ENCODE measurements around the gene KCNIP4. TPM values are rescaled to one million over a fixed set of nuclear protein-coding genes. Genes with fewer than 3 reads are reported as not detected.

The KCNIP4 gene
- polyA plus RNA-seq, 1 donor (not counting 4 experiments of a cell fraction or from before 2014, with no cell fraction given): 0.07 TPM

GRCh38 chr4:21986307-21986706 is 37.7 kb upstream of the KCNIP4 start:
- no peak for TF ChIP-seq CTCF (optimal IDR thresholded peaks at IDR 0.05 in 1 of 3, IDR thresholded peaks at IDR 0.05 in 1 of 3, conservative IDR thresholded peaks at IDR 0.05 in 1 of 3; ENCODE audit: extremely low read depth in 1 of 3, insufficient read depth in 2 of 3, low read length in 3 of 3)
- TF ChIP-seq EZH2 (IDR thresholded peaks at IDR 0.05; ENCODE audit: low read length): no peak
- no peaks in the 10 kb centered on the region for H3K36me3 ChIP-seq (ENCODE audit: control insufficient read depth in 2 of 2, extremely low read depth in 1 of 2, insufficient read depth in 2 of 2, low read length in 2 of 2)
- H3K4me1 ChIP-seq (ENCODE audit: control insufficient read depth, extremely low read depth, insufficient read depth, low read length): no peaks in the 10 kb centered on the region
- H2AFZ ChIP-seq (ENCODE audit: control insufficient read depth, low read length): no peak overlapping the region
- H3K27ac ChIP-seq (ENCODE audit: control insufficient read depth, insufficient read depth, low read length): no peak overlapping the region
- no peak overlapping the region for H3K4me2 ChIP-seq (ENCODE audit: control insufficient read depth, extremely low read depth, insufficient read depth, low read depth, low read length)
- dilution Hi-C loops (cut with MboI; ENCODE audit: extremely low pct_ligation_motif_present, low sequenced_read_pairs): no loop called here
- no peak overlapping the region for H3K4me3 ChIP-seq (ENCODE audit: control insufficient read depth in 2 of 3, extremely low read depth in 1 of 3, insufficient read depth in 2 of 3, low read depth in 1 of 3, low read length in 3 of 3)
- H3K27me3 ChIP-seq (ENCODE audit: control insufficient read depth, extremely low read depth, insufficient read depth, low read length): no peaks in the 10 kb centered on the region
- H3K9me3 ChIP-seq (ENCODE audit: control insufficient read depth, low read depth, low read length): no peaks in the 10 kb centered on the region
- no peaks in the 10 kb centered on the region for H3K79me2 ChIP-seq (ENCODE audit: control insufficient read depth, insufficient read depth, low read length)
- no peak for DNase-seq (ENCODE audit: low read depth, low spot score)
- H3K9ac ChIP-seq (ENCODE audit: control insufficient read depth, extremely low read depth, insufficient read depth, low read length): no peak overlapping the region
- no peaks in the 10 kb centered on the region for H3K9me1 ChIP-seq (ENCODE audit: control insufficient read depth, extremely low read depth, insufficient read depth, low read length)
- FAIRE-seq: no peak
- H4K20me1 ChIP-seq (ENCODE audit: control insufficient read depth, extremely low read depth, insufficient read depth, low read length): no peaks in the 10 kb centered on the region

GRCh38 chr4:21982087-21982486 is 33.5 kb upstream of the KCNIP4 start:
- Histone ChIP-seq H3K79me2 (ENCODE audit: control insufficient read depth, insufficient read depth, low read length) (no peaks in the 10 kb centered on the region), H3K4me2 (ENCODE audit: control insufficient read depth, extremely low read depth, insufficient read depth, low read depth, low read length) (no peak overlapping the region), H3K9me3 (ENCODE audit: control insufficient read depth, low read depth, low read length) (no peaks in the 10 kb centered on the region), H3K4me3 (ENCODE audit: control insufficient read depth in 2 of 3, extremely low read depth in 1 of 3, insufficient read depth in 2 of 3, low read depth in 1 of 3, low read length in 3 of 3) (no peak overlapping the region), H2AFZ (ENCODE audit: control insufficient read depth, low read length) (no peak overlapping the region), H4K20me1 (ENCODE audit: control insufficient read depth, extremely low read depth, insufficient read depth, low read length) (no peaks in the 10 kb centered on the region), H3K9ac (ENCODE audit: control insufficient read depth, extremely low read depth, insufficient read depth, low read length) (no peak overlapping the region), H3K4me1 (ENCODE audit: control insufficient read depth, extremely low read depth, insufficient read depth, low read length) (no peaks in the 10 kb centered on the region), H3K9me1 (ENCODE audit: control insufficient read depth, extremely low read depth, insufficient read depth, low read length) (no peaks in the 10 kb centered on the region), H3K36me3 (ENCODE audit: control insufficient read depth in 2 of 2, extremely low read depth in 1 of 2, insufficient read depth in 2 of 2, low read length in 2 of 2) (no peaks in the 10 kb centered on the region), H3K27ac (ENCODE audit: control insufficient read depth, insufficient read depth, low read length) (no peak overlapping the region), H3K27me3 (ENCODE audit: control insufficient read depth, extremely low read depth, insufficient read depth, low read length) (no peaks in the 10 kb centered on the region)
- no peak for FAIRE-seq
- dilution Hi-C loops (cut with MboI; ENCODE audit: extremely low pct_ligation_motif_present, low sequenced_read_pairs): no loop called here
- no peak for DNase-seq (ENCODE audit: low read depth, low spot score)
- TF ChIP-seq CTCF (optimal IDR thresholded peaks at IDR 0.05 in 1 of 3, IDR thresholded peaks at IDR 0.05 in 1 of 3, conservative IDR thresholded peaks at IDR 0.05 in 1 of 3; ENCODE audit: extremely low read depth in 1 of 3, insufficient read depth in 2 of 3, low read length in 3 of 3) (no peak), EZH2 (IDR thresholded peaks at IDR 0.05; ENCODE audit: low read length) (no peak)

All from keratinocyte (primary cell).